Kidney glomerular epithelial cell (primary cell): ENCODE results near the gene SMARCC1.
A peak's percentile ranks its signal among the peaks of the same experiment; 100 is the strongest.
"Not testable (repeated sequence)": the region's sequence is repeated elsewhere in the genome, so short reads cannot be mapped to it uniquely, and the experiment has no call there.

Source experiments
- DNase-seq: peaks from one replicate; lab custom pipeline; 2025; lab: John Stamatoyannopoulos, UW

The SMARCC1 gene

GRCh38 chr3:47766186-47766585, 15.5 kb downstream of the SMARCC1 start:
- no peak for DNase-seq

GRCh38 chr3:47762233-47762632, 19.5 kb downstream of the SMARCC1 start:
- peak; percentile 40 for DNase-seq

DNA sequence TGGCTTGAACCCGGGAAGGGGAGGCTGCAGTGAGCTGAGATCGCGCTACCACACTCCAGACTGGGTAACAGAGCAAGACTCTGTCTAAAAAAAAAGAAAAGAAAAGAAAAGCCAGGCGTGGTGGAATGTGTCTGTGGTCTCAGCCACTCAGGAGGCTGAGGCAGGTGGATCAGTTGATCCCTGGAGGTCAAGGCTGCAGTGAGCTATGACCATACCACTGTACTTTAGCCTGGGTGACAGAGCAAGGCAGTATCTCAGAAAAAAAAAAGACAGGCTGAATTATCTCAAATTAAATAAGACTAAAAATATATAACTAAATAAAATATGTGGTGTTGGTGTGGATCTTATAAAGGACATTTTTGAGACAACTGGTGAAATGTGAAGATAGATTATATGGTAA, 20.6 kb downstream of the SMARCC1 start:
- no peak for DNase-seq

GRCh38 chr3:47760207-47760606, 21.5 kb downstream of the SMARCC1 start:
- not testable (repeated sequence) for DNase-seq

DNA sequence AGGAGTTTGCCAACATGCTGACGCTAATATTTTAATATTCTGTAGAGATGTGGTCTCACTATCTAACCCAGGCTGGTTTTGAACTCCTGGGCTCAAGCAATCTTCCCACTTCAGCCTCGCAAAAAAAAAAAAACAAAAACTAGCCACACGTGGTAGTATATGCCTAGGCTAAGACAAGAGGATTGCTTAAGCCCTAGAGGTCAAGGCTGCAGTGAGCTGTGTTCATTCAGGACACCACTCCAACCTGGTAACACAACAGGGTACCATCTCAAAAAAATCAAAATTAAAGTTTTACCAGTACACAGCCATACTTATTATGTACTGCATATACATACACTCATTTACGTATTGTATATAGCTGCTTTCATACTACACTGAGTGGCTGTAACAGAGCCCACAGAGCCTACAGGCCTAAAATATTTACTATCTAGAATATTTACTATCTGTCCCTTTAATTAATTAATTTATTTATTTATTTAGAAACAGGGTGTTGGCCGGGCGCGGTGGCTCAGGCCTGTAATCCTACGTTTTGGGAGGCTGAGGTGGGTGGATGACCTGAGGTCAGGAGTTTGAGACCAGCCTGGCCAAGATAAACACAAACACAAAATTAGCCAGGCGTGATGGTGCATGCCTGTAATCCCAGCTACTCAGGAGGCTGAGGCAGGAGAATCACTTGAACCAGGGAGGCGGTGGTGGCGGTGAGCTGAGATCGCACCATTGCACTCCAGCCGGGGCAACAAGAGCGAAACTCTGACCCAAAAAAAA, 23.2 kb downstream of the SMARCC1 start:
- DNase-seq = no peak

- DNase-seq = no peak
Measured at GRCh38 chr3:47752716-47753115, 29.0 kb downstream of the SMARCC1 start.

DNA sequence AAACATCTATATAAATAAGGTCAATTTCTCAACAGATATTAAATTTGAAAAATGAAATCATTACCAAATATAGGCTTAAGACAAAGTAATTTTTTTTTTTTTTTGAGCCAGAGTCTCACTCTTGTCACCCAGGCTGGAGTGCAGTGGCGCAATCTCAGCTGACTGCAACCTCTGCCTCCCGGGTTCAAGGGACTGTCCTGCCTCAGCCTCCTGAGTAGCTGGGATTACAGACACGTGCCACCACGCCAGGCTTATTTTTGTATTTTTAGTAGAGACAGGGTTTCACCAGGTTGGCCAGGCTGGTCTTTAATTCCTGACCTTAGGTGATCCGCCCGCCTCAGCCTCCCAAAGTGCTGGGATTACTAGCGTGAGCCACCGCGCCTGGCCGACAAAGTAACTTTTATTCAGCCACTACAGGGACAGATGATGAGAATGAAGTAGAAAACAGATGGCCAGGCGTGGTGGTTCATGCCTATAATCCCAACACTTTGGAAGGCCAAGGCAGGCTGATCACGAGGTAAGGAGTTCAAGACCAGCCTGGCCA, 30.8 kb downstream of the SMARCC1 start:
- not testable (repeated sequence) for DNase-seq

DNA sequence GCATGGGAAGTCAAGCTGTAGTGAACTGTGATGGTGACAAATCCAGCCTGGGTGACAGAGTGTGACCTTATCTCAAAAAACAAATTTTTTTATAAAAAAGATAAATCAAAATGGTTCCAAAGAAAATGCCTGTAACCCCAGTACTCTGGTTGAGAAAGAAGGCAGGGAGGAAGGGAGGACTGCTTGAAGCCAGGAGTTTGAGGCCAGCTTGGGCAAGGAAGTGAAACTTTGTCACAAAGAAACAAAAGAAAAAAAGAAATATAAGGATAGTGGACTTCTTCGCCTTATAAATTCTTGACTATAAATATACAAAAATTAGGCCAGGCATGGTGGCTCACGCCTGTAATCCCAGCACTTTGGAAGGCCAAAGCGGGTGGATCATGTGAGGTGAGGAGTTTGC, 34.1 kb downstream of the SMARCC1 start:
- DNase-seq = no peak

- no peak for DNase-seq
Measured at GRCh38 chr3:47746264-47746663, 35.4 kb downstream of the SMARCC1 start.

DNA sequence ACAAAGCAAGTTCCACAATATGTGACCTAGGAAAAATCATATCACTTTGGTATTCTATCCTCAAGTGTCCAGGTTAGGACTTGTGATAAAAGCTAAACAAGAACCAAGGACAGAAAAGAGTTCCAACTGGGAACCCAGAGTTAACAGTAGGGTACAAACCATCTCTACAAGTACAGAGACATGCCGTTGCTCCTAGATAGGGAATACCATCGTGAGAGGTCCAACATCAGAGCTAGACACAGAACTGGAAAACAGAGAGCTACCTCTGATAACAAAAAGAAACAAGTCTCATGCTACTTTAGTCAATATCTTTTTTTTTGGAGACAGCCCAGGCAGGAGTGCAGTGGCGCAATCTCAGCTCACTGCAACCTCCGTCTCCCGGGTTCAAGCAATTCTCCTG, 37.8 kb downstream of the SMARCC1 start:
- no peak for DNase-seq

- DNase-seq = not testable (repeated sequence)
Measured at GRCh38 chr3:47743352-47743751, 38.3 kb downstream of the SMARCC1 start.

GRCh38 chr3:47741925-47742324, 39.8 kb downstream of the SMARCC1 start:
- DNase-seq = no peak

DNA sequence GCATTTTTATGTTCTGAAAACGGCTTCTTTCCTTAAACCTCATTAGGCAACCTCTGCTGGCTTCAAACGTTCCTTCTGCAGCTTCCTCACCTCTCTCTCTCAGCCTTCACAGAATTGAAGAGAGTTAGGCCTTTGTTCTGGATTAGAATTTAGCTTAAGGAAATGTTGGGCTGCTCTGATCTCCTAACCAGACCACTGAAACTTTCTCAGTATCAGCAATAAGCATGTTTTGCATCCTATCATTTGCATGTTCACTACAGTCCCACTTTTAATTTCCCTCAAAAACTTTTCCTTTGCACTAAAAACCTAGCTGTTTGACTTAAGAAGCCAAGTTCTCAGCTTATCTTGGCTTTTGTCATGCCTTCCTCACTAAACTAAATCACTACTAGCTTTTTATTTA, 49.5 kb downstream of the SMARCC1 start:
- no peak for DNase-seq

DNA sequence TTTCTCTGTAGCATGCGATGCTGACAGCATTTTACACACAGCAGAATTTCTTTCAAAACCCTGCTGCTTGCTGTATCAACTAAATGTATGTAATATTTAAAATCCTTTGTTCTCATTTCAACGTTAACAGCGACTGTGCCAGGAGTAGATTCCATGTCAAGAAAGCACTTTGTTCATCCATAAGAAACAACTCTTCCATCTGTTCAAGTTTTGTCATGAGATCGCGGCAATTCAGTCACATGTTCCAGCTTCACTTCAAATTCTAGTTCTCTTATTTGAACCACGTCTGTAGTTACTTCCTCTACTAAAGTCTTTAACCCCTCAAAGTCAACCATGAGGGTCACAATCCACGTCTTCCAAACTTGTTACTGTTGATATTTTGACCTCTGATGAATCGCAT, 50.6 kb downstream of the SMARCC1 start:
- no peak for DNase-seq

- DNase-seq = no peak
Measured at GRCh38 chr3:47722859-47723258, 58.8 kb downstream of the SMARCC1 start.

- not testable (repeated sequence) for DNase-seq
Measured at GRCh38 chr3:47717448-47717847, 64.2 kb downstream of the SMARCC1 start.

GRCh38 chr3:47716656-47717055, 65.0 kb downstream of the SMARCC1 start:
- DNase-seq = no peak

DNA sequence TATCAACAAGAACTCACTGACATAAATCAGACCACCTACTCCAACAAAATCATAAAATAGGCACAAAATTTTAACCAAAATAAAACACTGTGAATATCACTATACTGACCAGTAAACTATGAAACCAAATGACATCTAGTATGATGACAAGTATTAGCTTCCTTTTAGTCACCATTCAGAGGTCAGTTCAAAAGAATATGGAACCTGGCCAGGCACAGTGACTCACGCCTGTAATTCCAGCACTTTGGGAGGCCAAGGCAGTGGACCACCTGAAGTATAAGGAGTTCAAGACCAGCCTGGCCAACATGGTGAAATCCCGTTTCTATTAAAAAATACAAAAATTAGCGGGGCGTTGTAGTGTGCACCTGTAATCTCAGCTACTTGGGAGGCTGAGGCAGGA, 65.8 kb downstream of the SMARCC1 start:
- DNase-seq = no peak

GRCh38 chr3:47714606-47715005, 67.1 kb downstream of the SMARCC1 start:
- no peak for DNase-seq

DNA sequence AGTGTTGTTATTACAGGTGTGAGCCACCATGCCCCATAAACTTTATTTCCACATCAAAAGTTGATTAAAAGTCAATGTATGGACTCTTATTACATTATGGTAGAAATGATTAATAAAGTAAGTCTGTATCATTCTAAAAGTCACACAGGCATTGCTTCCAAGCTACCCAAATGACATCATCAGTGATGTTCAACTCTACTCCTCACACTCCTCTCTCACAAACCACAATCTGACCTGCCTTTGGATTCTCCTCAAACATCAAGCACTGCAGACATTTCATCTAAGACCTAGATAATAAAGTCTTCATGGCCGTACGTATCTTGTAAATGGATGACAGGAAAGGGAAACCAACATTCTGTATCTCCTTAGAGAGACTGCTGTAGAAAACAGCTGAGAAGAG, 68.0 kb downstream of the SMARCC1 start:
- DNase-seq = no peak

DNA sequence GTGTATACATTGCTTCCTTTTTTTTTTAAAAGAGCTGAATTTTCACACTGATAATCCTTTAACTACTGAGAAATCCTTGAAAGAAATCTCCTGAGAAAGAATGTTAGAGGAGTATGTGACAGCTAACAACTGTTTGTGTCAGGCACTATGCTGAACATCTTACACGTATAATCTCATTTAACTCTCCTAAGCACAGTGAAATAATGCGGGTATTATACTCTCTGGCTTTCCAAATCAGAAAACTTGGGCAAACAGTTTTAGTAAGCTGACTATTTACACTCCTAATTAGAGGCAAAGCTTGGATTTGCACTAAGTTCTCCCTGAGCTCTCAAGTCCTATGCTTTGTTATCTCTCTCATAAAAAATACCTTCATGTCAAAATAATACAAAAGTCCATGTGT, 69.3 kb downstream of the SMARCC1 start:
- DNase-seq = no peak

DNA sequence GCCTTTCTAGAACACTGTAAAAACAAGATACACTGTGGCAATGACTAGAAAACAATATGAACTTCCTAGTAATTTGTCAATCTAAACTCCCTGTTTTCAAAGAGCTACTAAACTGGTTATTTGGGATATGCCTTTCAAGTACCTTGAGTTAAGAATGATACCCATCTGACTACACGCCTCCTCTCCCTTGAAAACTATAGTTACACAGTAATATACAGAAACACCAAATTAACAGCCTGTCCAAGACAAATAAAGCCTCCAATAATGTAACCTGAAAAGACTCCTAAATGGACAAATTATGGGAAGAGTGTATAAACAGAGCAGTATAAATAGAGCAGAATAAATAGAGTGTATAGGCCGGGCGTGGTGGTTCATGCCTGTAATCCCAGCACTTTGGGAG, 70.1 kb downstream of the SMARCC1 start:
- DNase-seq = no peak

GRCh38 chr3:47705391-47705790, 76.3 kb downstream of the SMARCC1 start:
- DNase-seq = no peak

- DNase-seq = no peak
Measured at GRCh38 chr3:47704237-47704612, 77.5 kb downstream of the SMARCC1 start.
